LNCAP (cell line): ENCODE measurements around the gene ITSN2.

ENCODE experiments used
- CTCF ChIP-seq: fragments of 450-650 bp; IDR thresholded peaks from 2 replicates; pipeline ENCODE4 v1.5.1; 2017; ENCODE audit warnings: mild to moderate bottlenecking

ITSN2 gene

DNA sequence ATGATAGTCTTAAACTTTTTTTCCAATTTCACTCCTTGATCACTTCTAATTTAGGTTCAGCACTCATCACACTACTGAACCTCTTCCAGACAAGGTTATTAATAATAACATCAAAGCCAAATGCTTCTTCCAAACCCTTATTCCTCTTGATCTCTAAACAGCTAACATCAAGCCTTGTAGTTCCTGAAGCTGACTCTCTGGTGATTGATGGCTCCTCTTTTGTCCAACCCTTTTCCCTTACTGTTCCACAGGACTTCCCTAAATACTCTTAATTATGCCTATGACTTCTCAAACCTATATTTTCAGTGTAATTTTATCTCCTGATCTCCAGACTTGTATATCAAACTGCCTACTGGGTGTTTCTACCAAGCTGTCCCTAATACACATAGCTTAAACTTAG, 101.6 kb downstream of the ITSN2 start:
- no peak for TF ChIP-seq CTCF

DNA sequence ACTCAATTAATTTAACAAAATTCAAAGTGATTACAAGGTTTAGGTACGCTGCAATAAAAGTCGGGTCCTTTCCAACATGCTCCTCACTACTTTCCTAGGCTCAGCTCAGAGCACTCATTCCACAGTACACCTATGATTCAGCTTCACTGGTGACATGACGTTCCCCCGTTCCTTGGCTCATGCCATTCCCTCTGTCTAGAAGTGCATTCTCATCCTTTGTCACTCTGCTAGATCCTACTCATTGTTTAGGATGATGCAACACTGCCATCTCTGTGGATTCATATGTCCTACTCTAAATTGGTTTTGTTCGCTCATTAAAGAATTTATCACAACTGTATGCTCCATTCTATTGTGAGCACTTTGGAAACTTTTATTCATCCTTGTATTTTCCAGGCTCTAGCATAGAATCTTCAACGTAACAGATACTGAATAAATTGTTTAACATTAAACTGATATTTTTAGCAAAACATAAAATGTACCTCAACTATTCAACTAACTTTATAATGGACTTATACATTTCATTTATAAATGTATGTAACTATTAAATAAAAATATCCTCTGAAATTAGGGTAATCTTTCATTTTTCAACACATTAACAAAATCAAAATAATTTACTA, 106.9 kb downstream of the ITSN2 start:
- no peak for TF ChIP-seq CTCF

- no peak for TF ChIP-seq CTCF
Measured at GRCh38 chr2:24247592-24247991, 112.7 kb downstream of the ITSN2 start.

DNA sequence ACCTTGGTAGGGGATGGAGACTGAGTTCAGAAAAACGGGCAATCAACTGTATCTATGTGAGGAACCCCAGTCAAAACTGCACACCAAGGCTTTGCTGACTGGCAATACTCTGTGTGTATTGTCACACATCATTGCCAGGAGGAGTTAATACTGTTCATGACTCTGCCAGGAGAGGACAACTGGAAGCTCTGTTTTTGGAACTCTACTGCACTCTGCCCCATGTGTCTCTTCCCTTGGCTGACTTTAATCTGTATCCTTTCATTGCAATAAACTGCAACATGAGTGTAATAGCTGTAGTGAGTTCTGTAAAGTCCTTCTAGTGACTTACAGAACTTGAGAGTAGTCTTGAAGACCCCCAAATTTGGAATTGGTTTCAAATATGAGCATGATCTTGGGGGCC, 113.2 kb downstream of the ITSN2 start:
- no peak for TF ChIP-seq CTCF

DNA sequence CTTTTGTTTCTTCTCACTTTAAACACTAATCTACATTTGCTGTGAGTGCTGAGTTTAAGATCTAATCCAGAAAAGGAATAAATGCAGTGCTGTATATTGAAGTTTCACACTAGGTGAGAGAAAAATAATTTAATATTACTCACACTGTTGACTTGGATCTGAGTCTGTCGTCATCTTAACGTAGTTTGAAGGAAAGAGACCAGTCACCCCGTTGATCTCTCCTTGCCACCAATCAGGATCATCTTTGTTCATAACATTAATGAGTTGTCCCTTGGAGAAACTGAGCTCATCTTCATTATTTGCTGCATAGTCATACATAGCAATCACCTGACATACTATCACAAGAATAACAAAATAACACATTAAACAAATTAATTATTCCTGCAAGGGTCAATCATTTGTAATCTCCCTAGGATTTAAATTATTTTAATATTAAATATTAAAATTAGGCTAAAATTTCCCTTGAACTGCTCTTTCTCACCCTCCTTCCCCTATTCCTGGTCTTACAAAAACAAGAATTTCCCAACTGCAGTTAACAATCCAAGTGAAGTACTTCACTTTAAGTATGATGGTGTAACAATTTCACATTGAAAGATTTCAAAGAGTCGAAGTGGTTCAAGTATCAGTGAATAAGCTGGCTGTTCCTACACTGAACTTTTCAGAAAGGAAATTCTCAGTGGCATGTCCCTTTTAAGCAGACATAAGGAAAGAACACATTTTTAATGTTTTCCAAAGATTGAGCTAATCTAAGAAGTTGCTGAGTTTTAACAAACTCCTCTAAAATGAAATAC, 114.2 kb downstream of the ITSN2 start:
- no peak for TF ChIP-seq CTCF

GRCh38 chr2:24241528-24241927, 118.8 kb downstream of the ITSN2 start:
- TF ChIP-seq CTCF = no peak

DNA sequence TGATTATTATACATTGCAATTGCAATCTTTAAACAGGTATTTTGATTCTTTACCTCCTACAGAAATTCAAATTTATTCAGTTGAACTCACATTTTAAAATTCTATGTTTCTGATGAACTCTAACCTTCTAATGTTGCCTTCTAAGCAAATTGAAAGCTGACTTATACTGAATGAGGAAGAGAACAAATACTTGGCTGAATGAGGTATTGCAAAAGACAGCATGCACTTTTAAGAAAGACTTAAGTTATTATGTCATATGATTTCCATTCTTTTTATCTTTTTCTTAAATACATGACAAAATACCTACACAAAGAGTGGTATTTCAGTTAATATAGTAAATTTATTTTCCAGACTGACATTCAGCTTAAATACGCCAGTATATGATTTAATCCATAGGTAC, 120.8 kb downstream of the ITSN2 start:
- TF ChIP-seq CTCF = no peak
